GM12878 (cell line): ENCODE measurements around the gene EEF1AKMT3. TPM values are rescaled to one million over a fixed set of nuclear protein-coding genes. Genes with fewer than 3 reads are reported as not detected.

Experiments
- ATF7 ChIP-seq: fragments of 450-650 bp; IDR thresholded peaks from 2 replicates; pipeline ENCODE4 v1.6.1; 2016; ENCODE audit warnings: low read depth, mild to moderate bottlenecking
- BACH1 ChIP-seq: fragments of 450-650 bp; IDR thresholded peaks from 2 replicates; pipeline ENCODE4 v1.6.1; 2017; ENCODE audit warnings: mild to moderate bottlenecking, borderline replicate concordance
- CHD1 ChIP-seq: IDR thresholded peaks from 2 replicates; pipeline ENCODE4 v1.6.1; 2012; ENCODE audit warnings: low read depth, low read length, improper control_type of control experiment
- CHD2 ChIP-seq: IDR thresholded peaks from 2 replicates; pipeline ENCODE4 v1.6.1; 2011; ENCODE audit warnings: low read depth, low read length, improper control_type of control experiment, borderline replicate concordance
- KDM1A ChIP-seq: fragments of 200-600 bp; sonication (generic); IDR thresholded peaks from 2 replicates; pipeline ENCODE4 v1.6.1; 2016; ENCODE audit warnings: borderline replicate concordance
- NBN ChIP-seq: fragments of 450-650 bp; IDR thresholded peaks from 2 replicates; pipeline ENCODE4 v1.6.1; 2016
- RELA ChIP-seq: fragments of 450-650 bp; IDR thresholded peaks from 2 replicates; pipeline ENCODE4 v1.8.0; 2014; ENCODE audit warnings: borderline replicate concordance; ENCODE audit not compliant: partially characterized antibody
- YBX1 ChIP-seq: fragments of 450-650 bp; IDR thresholded peaks from 2 replicates; pipeline ENCODE4 v1.6.1; 2016; ENCODE audit warnings: antibody characterized with exemption
- ZBED1 ChIP-seq: IDR thresholded peaks from 2 replicates; pipeline ENCODE4 v1.6.1; 2016; ENCODE audit warnings: borderline replicate concordance
- ZBTB40 ChIP-seq: fragments of 450-650 bp; IDR thresholded peaks from 2 replicates; pipeline ENCODE4 v1.6.1; 2016; ENCODE audit warnings: mild to moderate bottlenecking, moderate library complexity, borderline replicate concordance
- polyA plus RNA-seq, 11 experiments: library from polyadenylated mRNA; depleted of rRNA in 4 of 11; unstranded in 6 of 11; stranded (reverse) in 5 of 11; fragments of >200 nt; fragmentation: Nextera tagmentation in 4 of 11; fragmentation: Illumina TruSeq in 1 of 11; extraction: Ambion mirVana in 4 of 11; extraction: Trizol in 1 of 11; gene quantifications; 1 replicate in 1 of 11; 2 replicates in 10 of 11; pipeline versions ENCODE4 v1.2.1 to v1.2.3, GENCODE V29; 2011 to 2016; ENCODE audit warnings: inconsistent platforms in 2 of 11, missing spikeins in 2 of 11, low read depth in 1 of 11
- total RNA-seq, 4 experiments: library from RNA; depleted of rRNA in 3 of 4; stranded (reverse); fragments of >200 nt in 3 of 4; fragmentation: Illumina TruSeq in 1 of 4; extraction: Trizol in 1 of 4; gene quantifications; 2 replicates each; pipeline versions ENCODE4 v1.2.1 to v1.2.3, GENCODE V29; 2013 to 2021
- TF ChIP-seq, protein P1 (sequence below): IDR thresholded peaks from 2 replicates; pipeline ENCODE4 v1.6.1; 2012; ENCODE audit warnings: mild to moderate bottlenecking, low read depth, low read length

EEF1AKMT3 gene
- total and polyA plus RNA-seq, 10 of the 15 experiments (the other 5 are each of a cell fraction or from before 2014, with no cell fraction given) = 1.2 to 8.2 (median 3.5) TPM

GRCh38 chr12:57767305-57767698 is 5.1 kb upstream of the EEF1AKMT3 start (continued):
- TF ChIP-seq CHD2 = no peak
- TF ChIP-seq, protein P1, sequence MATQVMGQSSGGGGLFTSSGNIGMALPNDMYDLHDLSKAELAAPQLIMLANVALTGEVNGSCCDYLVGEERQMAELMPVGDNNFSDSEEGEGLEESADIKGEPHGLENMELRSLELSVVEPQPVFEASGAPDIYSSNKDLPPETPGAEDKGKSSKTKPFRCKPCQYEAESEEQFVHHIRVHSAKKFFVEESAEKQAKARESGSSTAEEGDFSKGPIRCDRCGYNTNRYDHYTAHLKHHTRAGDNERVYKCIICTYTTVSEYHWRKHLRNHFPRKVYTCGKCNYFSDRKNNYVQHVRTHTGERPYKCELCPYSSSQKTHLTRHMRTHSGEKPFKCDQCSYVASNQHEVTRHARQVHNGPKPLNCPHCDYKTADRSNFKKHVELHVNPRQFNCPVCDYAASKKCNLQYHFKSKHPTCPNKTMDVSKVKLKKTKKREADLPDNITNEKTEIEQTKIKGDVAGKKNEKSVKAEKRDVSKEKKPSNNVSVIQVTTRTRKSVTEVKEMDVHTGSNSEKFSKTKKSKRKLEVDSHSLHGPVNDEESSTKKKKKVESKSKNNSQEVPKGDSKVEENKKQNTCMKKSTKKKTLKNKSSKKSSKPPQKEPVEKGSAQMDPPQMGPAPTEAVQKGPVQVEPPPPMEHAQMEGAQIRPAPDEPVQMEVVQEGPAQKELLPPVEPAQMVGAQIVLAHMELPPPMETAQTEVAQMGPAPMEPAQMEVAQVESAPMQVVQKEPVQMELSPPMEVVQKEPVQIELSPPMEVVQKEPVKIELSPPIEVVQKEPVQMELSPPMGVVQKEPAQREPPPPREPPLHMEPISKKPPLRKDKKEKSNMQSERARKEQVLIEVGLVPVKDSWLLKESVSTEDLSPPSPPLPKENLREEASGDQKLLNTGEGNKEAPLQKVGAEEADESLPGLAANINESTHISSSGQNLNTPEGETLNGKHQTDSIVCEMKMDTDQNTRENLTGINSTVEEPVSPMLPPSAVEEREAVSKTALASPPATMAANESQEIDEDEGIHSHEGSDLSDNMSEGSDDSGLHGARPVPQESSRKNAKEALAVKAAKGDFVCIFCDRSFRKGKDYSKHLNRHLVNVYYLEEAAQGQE = no peak
- TF ChIP-seq KDM1A = no peak
- TF ChIP-seq ZBTB40 = no peak
- TF ChIP-seq RELA = no peak
- TF ChIP-seq YBX1 = no peak
- TF ChIP-seq CHD1 = no peak
- no peak for TF ChIP-seq ATF7
- no peak for TF ChIP-seq NBN
- TF ChIP-seq ZBED1 = no peak
- no peak for TF ChIP-seq BACH1
